GM21619 (cell line): ENCODE data around the gene SLC25A10.
A peak's percentile ranks its signal among the peaks of the same experiment; 100 is the strongest.

Experiments
- ATAC-seq: cut with Tn5 transposase; IDR thresholded peaks from one replicate; pipeline ENCODE4 v1.9.1; 2021; ENCODE audit not compliant: unreplicated experiment

SLC25A10 gene

GRCh38 chr17:81686614-81687013 is 25.5 kb upstream of the SLC25A10 start:
- no peak for ATAC-seq

GRCh38 chr17:81687770-81688541 is 24.1 kb upstream of the SLC25A10 start:
- ATAC-seq: no peak

GRCh38 chr17:81688616-81689015 is 23.5 kb upstream of the SLC25A10 start:
- ATAC-seq: no peak

- ATAC-seq: no peak
Observed at GRCh38 chr17:81690066-81690465, 22.0 kb upstream of the SLC25A10 start.

GRCh38 chr17:81690549-81690948 is 21.5 kb upstream of the SLC25A10 start:
- no peak for ATAC-seq

- ATAC-seq: no peak
Observed at GRCh38 chr17:81691196-81691595, 20.9 kb upstream of the SLC25A10 start.

- no peak for ATAC-seq
Observed at GRCh38 chr17:81691608-81692007, 20.5 kb upstream of the SLC25A10 start.

GRCh38 chr17:81693509-81694210 is 18.4 kb upstream of the SLC25A10 start:
- ATAC-seq: no peak

- no peak for ATAC-seq
Observed at GRCh38 chr17:81694810-81695209, 17.3 kb upstream of the SLC25A10 start.

GRCh38 chr17:81695211-81695610 is 16.9 kb upstream of the SLC25A10 start:
- no peak for ATAC-seq

GRCh38 chr17:81695801-81696200 is 16.3 kb upstream of the SLC25A10 start:
- no peak for ATAC-seq

- no peak for ATAC-seq
Observed at GRCh38 chr17:81696218-81696941, 15.7 kb upstream of the SLC25A10 start.

GRCh38 chr17:81697261-81698044 is 14.6 kb upstream of the SLC25A10 start:
- ATAC-seq: no peak

- ATAC-seq: no peak
Observed at GRCh38 chr17:81700353-81701287, 11.5 kb upstream of the SLC25A10 start.

GRCh38 chr17:81701288-81702071 is 10.6 kb upstream of the SLC25A10 start:
- ATAC-seq: no peak

GRCh38 chr17:81702934-81703746 is 8.9 kb upstream of the SLC25A10 start, which contains the start of gene MRPL12:
MRPL12 (plus strand) TSS chr17:81703367; CDS start chr17:81703502, 135 bp downstream.
- peak; percentile 83 for ATAC-seq

- ATAC-seq: no peak
Observed at GRCh38 chr17:81703747-81704654, 8.1 kb upstream of the SLC25A10 start.
